GM21786 (cell line): Measurements from ENCODE around the gene CA12.

Source experiments
- ATAC-seq: cut with Tn5 transposase; IDR thresholded peaks from one replicate; pipeline ENCODE4 v1.9.1; 2021; ENCODE audit not compliant: unreplicated experiment

The CA12 gene

GRCh38 chr15:63402498-63403253 lies 21.0 kb upstream of the CA12 start:
- no peak for ATAC-seq

DNA sequence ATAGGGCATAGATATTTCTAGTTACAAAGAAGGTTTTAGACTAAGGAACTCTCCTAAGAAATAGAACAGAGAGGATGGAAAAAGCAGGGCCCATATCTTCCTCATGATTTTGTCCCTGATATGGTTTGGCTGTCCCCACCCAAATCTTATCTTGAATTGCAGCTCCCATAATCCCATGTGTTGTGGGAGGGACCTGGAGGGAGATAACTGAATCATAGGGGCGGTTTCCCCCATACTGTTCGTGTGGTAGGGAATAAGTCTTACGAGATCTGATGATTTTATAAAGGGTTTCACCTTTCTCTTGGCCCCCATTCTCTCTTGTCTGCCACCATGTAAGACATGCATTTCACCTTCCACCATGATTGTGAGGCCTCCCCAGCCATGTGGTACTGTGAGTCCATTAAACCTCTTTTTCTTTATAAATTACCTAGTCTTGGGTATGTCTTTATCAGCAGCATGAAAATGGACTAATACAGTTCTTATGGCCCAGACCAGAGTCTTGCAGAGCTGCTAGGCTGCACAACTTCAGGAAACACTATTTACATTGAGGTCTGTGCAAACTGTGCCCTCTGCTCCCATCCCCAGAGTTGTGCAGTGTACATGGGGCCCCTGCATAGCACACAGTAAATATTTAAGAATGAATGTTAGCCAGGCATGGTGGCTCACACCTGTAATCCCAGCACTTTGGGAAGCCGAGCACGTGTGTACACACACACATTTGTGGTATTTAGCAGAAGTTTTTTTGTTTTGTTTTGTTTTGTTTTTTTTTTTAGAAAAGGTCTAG lies 20.3 kb upstream of the CA12 start:
- ATAC-seq: no peak

- ATAC-seq: no peak
These were observed 19.4 kb upstream of the CA12 start for GRCh38 chr15:63401078-63401477.

DNA sequence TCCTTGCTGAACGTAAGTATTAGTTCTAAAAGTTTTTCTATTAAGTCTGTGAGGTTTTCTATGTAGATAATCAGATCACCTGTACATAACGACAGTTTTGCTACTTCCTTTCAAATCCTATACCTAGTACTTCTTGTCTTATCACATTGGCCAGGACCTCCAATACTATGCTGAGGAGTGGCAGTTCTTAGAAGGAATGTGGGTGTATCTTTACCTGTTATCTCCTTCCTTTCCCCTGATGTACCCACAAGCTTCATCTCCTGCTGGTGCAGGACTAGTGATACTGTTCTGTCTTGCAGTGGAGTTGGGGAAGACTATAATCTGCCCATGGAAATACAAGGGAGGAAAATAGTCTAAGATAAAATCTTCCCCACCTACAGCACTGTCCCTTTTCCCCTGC lies 16.8 kb upstream of the CA12 start:
- no peak for ATAC-seq

GRCh38 chr15:63396152-63396928 lies 14.7 kb upstream of the CA12 start:
- no peak for ATAC-seq

GRCh38 chr15:63395730-63396151 lies 14.1 kb upstream of the CA12 start:
- no peak for ATAC-seq

- ATAC-seq: no peak
These were observed 10.8 kb upstream of the CA12 start for GRCh38 chr15:63392361-63393009.

- ATAC-seq: no peak
These were observed 10.2 kb upstream of the CA12 start for GRCh38 chr15:63391669-63392360.

GRCh38 chr15:63390689-63391088 lies 9.0 kb upstream of the CA12 start:
- ATAC-seq: no peak

DNA sequence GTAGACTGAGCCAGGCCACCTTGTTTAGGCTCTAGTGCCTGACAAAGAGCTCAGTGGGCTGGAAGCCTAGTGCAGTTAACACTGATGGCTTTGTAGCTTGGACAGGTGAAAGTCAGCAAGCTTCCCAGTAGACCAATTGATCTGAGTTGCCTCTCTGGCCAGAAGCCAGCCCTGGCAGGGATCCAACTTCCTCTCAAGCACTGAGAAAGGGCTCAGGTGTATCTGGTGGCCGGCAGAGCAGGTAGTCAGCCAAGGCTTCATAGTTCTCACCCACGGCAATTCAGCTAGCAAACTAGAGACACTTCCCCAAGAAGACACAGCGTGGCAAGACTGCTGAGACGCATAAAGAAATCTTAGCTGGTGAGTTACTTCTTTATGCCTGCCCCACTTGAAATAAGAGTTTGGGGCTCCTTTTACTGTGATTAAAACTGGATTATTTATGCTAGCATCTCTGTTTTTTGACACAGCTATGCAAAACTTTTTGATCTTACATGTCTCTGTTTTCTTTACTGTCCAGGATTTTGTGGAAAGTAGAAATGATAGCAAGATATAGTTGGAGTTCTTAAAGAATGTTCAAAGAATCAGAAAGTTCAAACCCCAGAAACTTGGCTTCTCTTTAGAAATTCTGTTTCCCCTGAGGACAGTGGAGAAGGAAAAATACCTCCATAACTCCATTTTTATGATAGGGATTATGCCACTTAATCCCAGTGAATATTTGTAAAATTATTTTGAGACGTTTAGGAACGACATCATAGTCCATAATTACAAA lies 8.4 kb upstream of the CA12 start:
- ATAC-seq: no peak

- ATAC-seq: no peak
These were observed 6.9 kb upstream of the CA12 start for GRCh38 chr15:63388511-63388910.

DNA sequence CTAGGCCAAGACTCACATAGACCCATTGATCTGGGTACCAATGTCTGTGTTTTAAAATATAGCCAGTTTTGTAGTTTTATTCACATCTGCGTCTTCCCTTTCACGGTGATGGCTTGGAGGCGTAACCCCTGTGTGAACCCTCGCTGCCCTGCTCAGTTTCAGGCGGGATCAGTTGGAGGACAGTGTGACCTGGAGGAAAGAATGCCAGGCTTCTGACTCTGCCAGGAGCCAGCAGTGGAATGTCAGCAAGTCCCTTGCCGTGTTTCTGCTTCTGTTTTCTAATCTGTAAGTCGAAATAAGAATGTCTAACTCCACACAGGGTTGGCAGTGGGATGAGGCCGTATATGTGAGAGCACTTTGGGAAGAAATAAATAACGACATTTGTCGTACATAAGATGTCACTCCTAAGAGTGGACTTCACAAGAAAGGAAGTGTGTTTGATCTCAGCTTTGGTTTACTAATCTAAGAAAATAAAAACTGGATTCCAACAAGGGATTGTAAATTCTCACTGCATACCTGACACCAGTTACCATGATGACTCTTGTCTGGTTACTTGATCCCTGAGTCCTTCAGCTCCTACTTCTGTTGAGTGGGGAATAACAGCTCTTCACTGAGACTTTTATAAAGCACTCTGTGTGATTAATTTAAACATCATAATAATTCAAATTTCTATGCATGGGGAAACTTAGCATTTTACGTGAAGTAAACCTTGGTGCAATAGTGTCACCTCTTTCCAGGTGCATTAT lies 6.3 kb upstream of the CA12 start:
- ATAC-seq: no peak

- ATAC-seq: no peak
These were observed 4.4 kb upstream of the CA12 start for GRCh38 chr15:63385911-63386531.

- no peak for ATAC-seq
These were observed 3.3 kb upstream of the CA12 start for GRCh38 chr15:63384906-63385305.

- no peak for ATAC-seq
These were observed 1.5 kb upstream of the CA12 start for GRCh38 chr15:63382966-63383710.

DNA sequence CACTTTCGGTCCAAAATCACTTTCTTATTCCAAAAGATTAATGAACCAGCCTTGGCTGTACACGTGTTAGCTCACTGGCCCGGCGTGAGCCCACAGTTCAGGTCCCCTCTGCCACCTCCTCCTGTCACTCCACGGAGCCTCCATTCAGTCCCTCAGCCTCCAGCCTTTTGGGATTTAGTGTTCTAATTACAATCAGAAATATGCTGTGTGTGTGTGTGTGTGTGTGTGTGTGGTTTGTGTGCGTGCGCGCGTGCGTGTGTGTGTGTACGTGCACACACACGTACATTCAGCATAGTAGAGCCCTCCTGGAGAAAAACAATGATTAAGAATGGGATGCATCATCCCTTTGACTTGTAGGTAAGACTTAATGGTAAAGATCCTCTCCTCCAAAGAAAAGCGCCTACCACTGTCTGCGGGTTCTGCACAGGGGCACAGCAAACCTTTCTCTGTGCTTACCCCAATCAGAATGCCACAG lies 801 bp downstream of the CA12 start:
- ATAC-seq: no peak

GRCh38 chr15:63380151-63380807 lies 1.4 kb downstream of the CA12 start:
- ATAC-seq: no peak
